PFSK-1 (cell line): ENCODE results near the gene GPR37L1.

Experiments used
- FOXP2 ChIP-seq: optimal IDR thresholded peaks from 2 replicates; pipeline ENCODE3; 2011; ENCODE audit warnings: borderline replicate concordance, control low read depth, inconsistent platforms; ENCODE audit not compliant: insufficient read depth; ENCODE audit errors: extremely low read length, extremely low read depth
- POLR2AphosphoS5 ChIP-seq: IDR thresholded peaks from 2 replicates; pipeline ENCODE4 v1.6.1; 2012; ENCODE audit warnings: low read depth, mild to moderate bottlenecking, control low read depth, low read length, moderate library complexity
- SIN3A ChIP-seq: IDR thresholded peaks from 2 replicates; pipeline ENCODE4 v1.6.1; 2012; ENCODE audit warnings: mild to moderate bottlenecking, low read length, moderate library complexity, borderline replicate concordance; ENCODE audit not compliant: insufficient read depth
- TAF1 ChIP-seq: IDR thresholded peaks from 2 replicates; pipeline ENCODE4 v1.6.1; 2012; ENCODE audit warnings: low read length, control low read depth, borderline replicate concordance; ENCODE audit not compliant: insufficient read depth
- TF ChIP-seq, protein P1 (sequence below), 2 experiments: IDR thresholded peaks; 2 replicates each; pipeline versions ENCODE4 v1.6.1 to v1.8.0; 2011 to 2012; ENCODE audit warnings: low read depth in 2 of 2, low read length in 2 of 2, control low read depth in 1 of 2, inconsistent platforms in 1 of 2, mild to moderate bottlenecking in 1 of 2, moderate library complexity in 1 of 2; ENCODE audit not compliant: insufficient read depth in 1 of 2

DNA sequence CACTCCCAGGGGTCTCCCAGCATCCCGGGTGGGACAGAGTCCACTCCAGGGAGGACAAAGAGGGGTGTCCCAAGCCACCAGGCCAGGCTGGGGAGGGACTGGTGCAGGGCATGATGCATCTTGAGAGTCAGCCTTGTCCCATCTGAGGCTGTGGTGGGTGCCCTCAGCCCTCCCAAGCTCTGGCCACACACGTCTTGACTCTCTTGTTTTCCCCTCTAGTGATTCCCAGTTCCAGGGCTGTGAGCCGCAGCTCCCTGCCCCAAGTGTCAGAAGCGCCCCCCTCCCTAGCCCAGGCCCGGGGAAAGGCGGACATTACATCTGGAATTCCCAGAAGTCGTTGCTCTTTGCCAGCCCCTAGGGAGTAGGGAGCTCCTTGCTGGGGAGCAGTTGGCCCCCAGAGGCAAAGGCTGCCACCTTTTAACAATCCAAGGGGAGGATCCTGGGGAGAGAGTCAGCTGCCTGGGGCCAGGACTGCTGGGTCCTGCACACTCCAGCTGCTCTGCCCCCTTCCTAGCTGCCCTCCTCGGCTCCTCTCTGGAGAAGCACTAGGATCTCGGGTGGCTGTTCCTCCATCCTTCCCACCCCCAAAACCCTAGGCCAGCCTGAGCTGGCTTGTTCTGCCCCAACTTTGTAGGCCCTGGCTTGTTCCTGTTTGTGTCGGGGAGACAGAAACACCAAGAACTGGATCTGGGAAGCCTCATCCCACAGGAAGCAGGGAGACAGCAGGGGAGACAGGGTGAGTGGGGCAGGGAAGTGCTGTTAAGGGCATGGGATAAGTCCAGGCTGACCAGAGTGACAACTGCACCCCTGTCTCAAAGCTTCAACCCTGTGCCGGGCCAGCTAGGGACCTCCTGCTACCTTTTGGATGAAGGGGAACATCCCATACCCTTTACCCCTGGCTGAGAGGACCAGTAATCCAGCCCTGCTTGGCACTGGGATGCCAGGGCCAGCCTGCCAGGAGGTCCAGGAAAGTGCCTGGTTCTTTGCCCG, 40.9 kb downstream of the GPR37L1 start:
- TF ChIP-seq POLR2AphosphoS5 (no peak), SIN3A (no peak), TAF1 (no peak), FOXP2 (no peak)
- TF ChIP-seq, protein P1, sequence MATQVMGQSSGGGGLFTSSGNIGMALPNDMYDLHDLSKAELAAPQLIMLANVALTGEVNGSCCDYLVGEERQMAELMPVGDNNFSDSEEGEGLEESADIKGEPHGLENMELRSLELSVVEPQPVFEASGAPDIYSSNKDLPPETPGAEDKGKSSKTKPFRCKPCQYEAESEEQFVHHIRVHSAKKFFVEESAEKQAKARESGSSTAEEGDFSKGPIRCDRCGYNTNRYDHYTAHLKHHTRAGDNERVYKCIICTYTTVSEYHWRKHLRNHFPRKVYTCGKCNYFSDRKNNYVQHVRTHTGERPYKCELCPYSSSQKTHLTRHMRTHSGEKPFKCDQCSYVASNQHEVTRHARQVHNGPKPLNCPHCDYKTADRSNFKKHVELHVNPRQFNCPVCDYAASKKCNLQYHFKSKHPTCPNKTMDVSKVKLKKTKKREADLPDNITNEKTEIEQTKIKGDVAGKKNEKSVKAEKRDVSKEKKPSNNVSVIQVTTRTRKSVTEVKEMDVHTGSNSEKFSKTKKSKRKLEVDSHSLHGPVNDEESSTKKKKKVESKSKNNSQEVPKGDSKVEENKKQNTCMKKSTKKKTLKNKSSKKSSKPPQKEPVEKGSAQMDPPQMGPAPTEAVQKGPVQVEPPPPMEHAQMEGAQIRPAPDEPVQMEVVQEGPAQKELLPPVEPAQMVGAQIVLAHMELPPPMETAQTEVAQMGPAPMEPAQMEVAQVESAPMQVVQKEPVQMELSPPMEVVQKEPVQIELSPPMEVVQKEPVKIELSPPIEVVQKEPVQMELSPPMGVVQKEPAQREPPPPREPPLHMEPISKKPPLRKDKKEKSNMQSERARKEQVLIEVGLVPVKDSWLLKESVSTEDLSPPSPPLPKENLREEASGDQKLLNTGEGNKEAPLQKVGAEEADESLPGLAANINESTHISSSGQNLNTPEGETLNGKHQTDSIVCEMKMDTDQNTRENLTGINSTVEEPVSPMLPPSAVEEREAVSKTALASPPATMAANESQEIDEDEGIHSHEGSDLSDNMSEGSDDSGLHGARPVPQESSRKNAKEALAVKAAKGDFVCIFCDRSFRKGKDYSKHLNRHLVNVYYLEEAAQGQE (IDR thresholded peaks at IDR 0.05; ENCODE audit: insufficient read depth in 1 of 2, low read depth in 2 of 2, low read length in 2 of 2) = no peak
